ENCODE results near the gene BLTP1. TPM values are rescaled to one million over a fixed set of nuclear protein-coding genes. Genes with fewer than 3 reads are reported as not detected.

The BLTP1 gene
- total and polyA plus RNA-seq, 2 of the 13 experiments (the other 11 are each of a cell fraction or from before 2014, with no cell fraction given): 27.7 to 33.1 TPM

- TF ChIP-seq, protein P1, sequence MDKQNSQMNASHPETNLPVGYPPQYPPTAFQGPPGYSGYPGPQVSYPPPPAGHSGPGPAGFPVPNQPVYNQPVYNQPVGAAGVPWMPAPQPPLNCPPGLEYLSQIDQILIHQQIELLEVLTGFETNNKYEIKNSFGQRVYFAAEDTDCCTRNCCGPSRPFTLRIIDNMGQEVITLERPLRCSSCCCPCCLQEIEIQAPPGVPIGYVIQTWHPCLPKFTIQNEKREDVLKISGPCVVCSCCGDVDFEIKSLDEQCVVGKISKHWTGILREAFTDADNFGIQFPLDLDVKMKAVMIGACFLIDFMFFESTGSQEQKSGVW (CRISPR knock-in tag; IDR thresholded peaks at IDR 0.05; ENCODE audit: borderline replicate concordance): no peak
Measured at GRCh38 chr4:122119739-122120138, 32.4 kb upstream of the BLTP1 start (continued).

- Histone ChIP-seq H3K27me3 (ENCODE audit: control insufficient read depth in 1 of 2, insufficient read depth in 2 of 2, low read length in 2 of 2) (no peaks in the 10 kb centered on the region), H3K4me1 (ENCODE audit: insufficient read depth, low read length) (no peaks in the 10 kb centered on the region), H3K36me3 (replicated peaks in 1 of 2; ENCODE audit: control insufficient read depth in 1 of 2, insufficient read depth in 2 of 2, low read length in 2 of 2) (no peaks in the 10 kb centered on the region), H3K27ac (ENCODE audit: extremely low read length, insufficient read depth, low read length) (no peak overlapping the region), H3K79me2 (ENCODE audit: insufficient read depth, low read length) (no peaks in the 10 kb centered on the region), H4K20me1 (ENCODE audit: insufficient read depth, low read length) (no peaks in the 10 kb centered on the region), H3K4me3 (replicated peaks in 1 of 3; ENCODE audit: insufficient read depth in 1 of 3, low read depth in 2 of 3, low read length in 3 of 3) (no peak overlapping the region), H3K9me3 (ENCODE audit: low read length) (no peaks in the 10 kb centered on the region), H2AFZ (ENCODE audit: low read length) (no peak overlapping the region), H3K4me2 (ENCODE audit: low read depth, low read length) (no peak overlapping the region), H3K9ac (ENCODE audit: insufficient read depth, low read depth, low read length) (no peak overlapping the region)
- no peak for DNase-seq (ENCODE audit: low spot score)
- whole genome bisulfite sequencing (ENCODE audit: low lambda C conversion rate): 29% methylated on average over 2 of the region's 2 CpGs
- ATAC-seq: no peak
- POLR2A ChIA-PET: no interaction called here
- CTCF ChIA-PET (ENCODE audit: low intra/inter-chr PET ratio, low total read pairs): no interaction called here
- in situ Hi-C loops (cut with HindIII; ENCODE audit: extremely low pct_ligation_motif_present, low pct_unique_long_range_greater_than_20kb) (no loop called here), intact Hi-C loops (cut with micrococcal nuclease; ENCODE audit: unreplicated experiment) (no loop called here)
- FAIRE-seq: no peak
- no TSS peak for BruUV-seq (replicated peaks)
- TF ChIP-seq MAFF (IDR thresholded peaks at IDR 0.05; ENCODE audit: low read depth, low read length) (peak; percentile 45), ZNF207 (IDR thresholded peaks at IDR 0.05; ENCODE audit: borderline replicate concordance) (no peak), MAFK (conservative IDR thresholded peaks at IDR 0.05 in 1 of 2, IDR thresholded peaks at IDR 0.05 in 1 of 2; ENCODE audit: low read length in 2 of 2) (peak; percentile 49 to 71)
Measured at GRCh38 chr4:122121593-122121992, 30.5 kb upstream of the BLTP1 start.

GRCh38 chr4:122122083-122122482 is 30.0 kb upstream of the BLTP1 start:
- TF ChIP-seq KAT2B (IDR thresholded peaks at IDR 0.05; ENCODE audit: borderline replicate concordance, low read depth, low read length) (no peak), NCOA5 (CRISPR knock-in tag; IDR thresholded peaks at IDR 0.05) (no peak), ZKSCAN8 (CRISPR knock-in tag; IDR thresholded peaks at IDR 0.05; ENCODE audit: borderline replicate concordance) (no peak), ZNF773 (CRISPR knock-in tag; IDR thresholded peaks at IDR 0.05; ENCODE audit: borderline replicate concordance) (no peak), ZNF562 (CRISPR knock-in tag; IDR thresholded peaks at IDR 0.05; ENCODE audit: borderline replicate concordance) (no peak), ZBTB1 (CRISPR knock-in tag; IDR thresholded peaks at IDR 0.05; ENCODE audit: borderline replicate concordance) (no peak), ZNF580 (CRISPR knock-in tag; IDR thresholded peaks at IDR 0.05; ENCODE audit: borderline replicate concordance, low read depth) (no peak)
- TF ChIP-seq, protein P2, sequence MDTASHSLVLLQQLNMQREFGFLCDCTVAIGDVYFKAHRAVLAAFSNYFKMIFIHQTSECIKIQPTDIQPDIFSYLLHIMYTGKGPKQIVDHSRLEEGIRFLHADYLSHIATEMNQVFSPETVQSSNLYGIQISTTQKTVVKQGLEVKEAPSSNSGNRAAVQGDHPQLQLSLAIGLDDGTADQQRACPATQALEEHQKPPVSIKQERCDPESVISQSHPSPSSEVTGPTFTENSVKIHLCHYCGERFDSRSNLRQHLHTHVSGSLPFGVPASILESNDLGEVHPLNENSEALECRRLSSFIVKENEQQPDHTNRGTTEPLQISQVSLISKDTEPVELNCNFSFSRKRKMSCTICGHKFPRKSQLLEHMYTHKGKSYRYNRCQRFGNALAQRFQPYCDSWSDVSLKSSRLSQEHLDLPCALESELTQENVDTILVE (CRISPR knock-in tag; IDR thresholded peaks at IDR 0.05): no peak
- TF ChIP-seq, protein P3, sequence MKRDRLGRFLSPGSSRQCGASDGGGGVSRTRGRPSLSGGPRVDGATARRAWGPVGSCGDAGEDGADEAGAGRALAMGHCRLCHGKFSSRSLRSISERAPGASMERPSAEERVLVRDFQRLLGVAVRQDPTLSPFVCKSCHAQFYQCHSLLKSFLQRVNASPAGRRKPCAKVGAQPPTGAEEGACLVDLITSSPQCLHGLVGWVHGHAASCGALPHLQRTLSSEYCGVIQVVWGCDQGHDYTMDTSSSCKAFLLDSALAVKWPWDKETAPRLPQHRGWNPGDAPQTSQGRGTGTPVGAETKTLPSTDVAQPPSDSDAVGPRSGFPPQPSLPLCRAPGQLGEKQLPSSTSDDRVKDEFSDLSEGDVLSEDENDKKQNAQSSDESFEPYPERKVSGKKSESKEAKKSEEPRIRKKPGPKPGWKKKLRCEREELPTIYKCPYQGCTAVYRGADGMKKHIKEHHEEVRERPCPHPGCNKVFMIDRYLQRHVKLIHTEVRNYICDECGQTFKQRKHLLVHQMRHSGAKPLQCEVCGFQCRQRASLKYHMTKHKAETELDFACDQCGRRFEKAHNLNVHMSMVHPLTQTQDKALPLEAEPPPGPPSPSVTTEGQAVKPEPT (CRISPR knock-in tag; IDR thresholded peaks at IDR 0.05; ENCODE audit: low read depth): no peak
- ChIA-PET CTCF (ENCODE audit: low intra/inter-chr PET ratio, low total read pairs) (no interaction called here), POLR2A (no interaction called here)
- Histone ChIP-seq H3K9me3 (ENCODE audit: low read length) (no peaks in the 10 kb centered on the region), H4K20me1 (ENCODE audit: insufficient read depth, low read length) (no peaks in the 10 kb centered on the region), H3K27ac (ENCODE audit: extremely low read length, insufficient read depth, low read length) (no peak overlapping the region), H3K79me2 (ENCODE audit: insufficient read depth, low read length) (no peaks in the 10 kb centered on the region), H3K9ac (ENCODE audit: insufficient read depth, low read depth, low read length) (no peak overlapping the region), H3K27me3 (ENCODE audit: control insufficient read depth in 1 of 2, insufficient read depth in 2 of 2, low read length in 2 of 2) (no peaks in the 10 kb centered on the region), H3K36me3 (replicated peaks in 1 of 2; ENCODE audit: control insufficient read depth in 1 of 2, insufficient read depth in 2 of 2, low read length in 2 of 2) (no peaks in the 10 kb centered on the region), H3K4me3 (replicated peaks in 1 of 3; ENCODE audit: insufficient read depth in 1 of 3, low read depth in 2 of 3, low read length in 3 of 3) (no peak overlapping the region), H3K4me2 (ENCODE audit: low read depth, low read length) (no peak overlapping the region), H2AFZ (ENCODE audit: low read length) (no peak overlapping the region), H3K4me1 (ENCODE audit: insufficient read depth, low read length) (no peaks in the 10 kb centered on the region)
- FAIRE-seq (no peak), ATAC-seq (no peak), DNase-seq (ENCODE audit: low spot score) (no peak)
- in situ Hi-C loops (cut with HindIII; ENCODE audit: extremely low pct_ligation_motif_present, low pct_unique_long_range_greater_than_20kb): no loop called here
- 2% methylated on average over 2 of the region's 2 CpGs for WGBS (ENCODE audit: low lambda C conversion rate)
- BruUV-seq (replicated peaks): no TSS peak
- intact Hi-C loops (cut with micrococcal nuclease; ENCODE audit: unreplicated experiment): no loop called here

Measured in HepG2 (cell line).